ENCODE data around the gene SH2D4B. TPM values are rescaled to one million over a fixed set of nuclear protein-coding genes. Genes with fewer than 3 reads are reported as not detected.

SH2D4B gene
- total and polyA plus RNA-seq, 10 of the 15 experiments (the other 5 are each of a cell fraction or from before 2014, with no cell fraction given) = 0.04 to 0.21 (median 0.13) TPM; not detected in 5

DNA sequence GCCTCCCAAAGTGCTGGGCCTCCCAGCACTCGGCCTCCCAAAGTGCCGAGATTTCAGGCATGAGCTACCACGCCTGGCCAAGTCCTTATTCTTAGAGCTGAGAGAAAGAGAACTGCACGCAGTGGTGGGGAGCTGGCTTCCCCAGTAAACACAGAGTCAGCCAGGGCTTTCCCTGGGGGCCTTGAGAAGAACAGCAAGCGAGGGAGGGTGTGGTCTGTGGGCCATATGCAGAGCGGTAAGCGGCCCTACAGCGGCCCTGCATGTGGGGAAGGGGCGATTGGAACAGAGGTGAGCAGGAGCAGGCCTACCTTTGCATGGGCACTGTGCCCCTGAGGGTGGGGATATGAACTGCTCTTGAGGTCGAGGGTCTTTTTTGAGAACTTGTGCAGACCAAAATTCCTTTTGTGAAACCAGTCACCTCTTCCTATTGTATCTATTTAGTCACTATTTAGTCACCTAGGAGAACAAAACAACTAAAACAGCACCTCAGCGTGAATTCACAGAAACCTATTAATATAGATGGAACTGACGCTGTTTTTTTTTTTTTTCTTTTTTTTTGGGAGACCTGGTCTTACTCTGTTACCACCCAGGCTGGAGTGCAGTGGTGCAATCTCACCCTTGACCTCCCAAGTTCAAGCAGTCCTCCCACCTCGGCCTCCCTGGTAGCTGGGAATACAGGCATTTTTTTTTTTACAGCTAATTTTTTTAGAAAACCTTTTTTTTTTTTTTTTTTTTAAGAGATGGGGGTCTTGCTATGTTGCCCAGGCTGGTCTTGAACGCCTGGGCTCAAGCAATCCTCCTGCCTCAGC lies 36.9 kb upstream of the SH2D4B start (continued):
- 0 out of 2 replicates have a peak, but pooled peaks have one; percentile 7 for TF ChIP-seq TCF12 (IDR thresholded peaks at IDR 0.05; ENCODE audit: low read depth, low read length)
- TF ChIP-seq GATAD2B (conservative IDR thresholded peaks at IDR 0.05; ENCODE audit: low read depth) = peak; percentile 50; the same call in 1 of the 2 replicates
- no peak; the same call in 1 of the 2 replicates for TF ChIP-seq MTA2 (IDR thresholded peaks at IDR 0.05; ENCODE audit: low read depth)
- peak; percentile 33 for TF ChIP-seq IKZF1 (conservative IDR thresholded peaks at IDR 0.05)
- peak; percentile 38; the same call in 1 of the 2 replicates for TF ChIP-seq YY1 (IDR thresholded peaks at IDR 0.05; ENCODE audit: low read depth, low read length)
- TF ChIP-seq, protein P1, sequence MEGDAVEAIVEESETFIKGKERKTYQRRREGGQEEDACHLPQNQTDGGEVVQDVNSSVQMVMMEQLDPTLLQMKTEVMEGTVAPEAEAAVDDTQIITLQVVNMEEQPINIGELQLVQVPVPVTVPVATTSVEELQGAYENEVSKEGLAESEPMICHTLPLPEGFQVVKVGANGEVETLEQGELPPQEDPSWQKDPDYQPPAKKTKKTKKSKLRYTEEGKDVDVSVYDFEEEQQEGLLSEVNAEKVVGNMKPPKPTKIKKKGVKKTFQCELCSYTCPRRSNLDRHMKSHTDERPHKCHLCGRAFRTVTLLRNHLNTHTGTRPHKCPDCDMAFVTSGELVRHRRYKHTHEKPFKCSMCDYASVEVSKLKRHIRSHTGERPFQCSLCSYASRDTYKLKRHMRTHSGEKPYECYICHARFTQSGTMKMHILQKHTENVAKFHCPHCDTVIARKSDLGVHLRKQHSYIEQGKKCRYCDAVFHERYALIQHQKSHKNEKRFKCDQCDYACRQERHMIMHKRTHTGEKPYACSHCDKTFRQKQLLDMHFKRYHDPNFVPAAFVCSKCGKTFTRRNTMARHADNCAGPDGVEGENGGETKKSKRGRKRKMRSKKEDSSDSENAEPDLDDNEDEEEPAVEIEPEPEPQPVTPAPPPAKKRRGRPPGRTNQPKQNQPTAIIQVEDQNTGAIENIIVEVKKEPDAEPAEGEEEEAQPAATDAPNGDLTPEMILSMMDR (IDR thresholded peaks at IDR 0.05 in 2 of 3, conservative IDR thresholded peaks at IDR 0.05 in 1 of 3; ENCODE audit: control insufficient read depth in 2 of 3, extremely low read depth in 1 of 3, insufficient read depth in 1 of 3, low read depth in 3 of 3, low read length in 3 of 3) = peak in 1 of 3 experiments; percentile 17; a peak in 1 of 6 replicates
- TF ChIP-seq EP300 (IDR thresholded peaks at IDR 0.05; ENCODE audit: borderline replicate concordance in 1 of 2, control insufficient read depth in 1 of 2, low read depth in 2 of 2, low read length in 2 of 2) = 0 out of 4 replicates have a peak, but pooled peaks of 1 of the 2 experiments have one; percentile 21
